Measurements from ENCODE around the gene VDR.

GRCh38 chr12:47894652-47895051 is 10.1 kb downstream of the VDR start:
- TF ChIP-seq EP300 (IDR thresholded peaks at IDR 0.05) (no peak), CTCF (IDR thresholded peaks at IDR 0.05) (no peak), POLR2A (IDR thresholded peaks at IDR 0.05) (no peak), POLR2AphosphoS5 (IDR thresholded peaks at IDR 0.05) (no peak)

All from suprapubic skin (tissue), 4 donors.